Dermis blood vessel endothelial cell (primary cell): ENCODE results near the gene C16orf90. TPM values are rescaled to one million over a fixed set of nuclear protein-coding genes. Genes with fewer than 3 reads are reported as not detected.
"Not testable (repeated sequence)": the region's sequence is repeated elsewhere in the genome, so short reads cannot be mapped to it uniquely, and the experiment has no call there.

Experiments
- DNase-seq: peaks from one replicate; pipeline ENCODE4 v3.0.0; 2010
- total RNA-seq: library from RNA; depleted of rRNA; stranded (reverse); fragments of >200 nt; gene quantifications from 2 replicates; pipeline ENCODE4 v1.2.3, GENCODE V29; 2014

Gene C16orf90
- total RNA-seq, 1 donor from 2014 or later, result not detected

DNA sequence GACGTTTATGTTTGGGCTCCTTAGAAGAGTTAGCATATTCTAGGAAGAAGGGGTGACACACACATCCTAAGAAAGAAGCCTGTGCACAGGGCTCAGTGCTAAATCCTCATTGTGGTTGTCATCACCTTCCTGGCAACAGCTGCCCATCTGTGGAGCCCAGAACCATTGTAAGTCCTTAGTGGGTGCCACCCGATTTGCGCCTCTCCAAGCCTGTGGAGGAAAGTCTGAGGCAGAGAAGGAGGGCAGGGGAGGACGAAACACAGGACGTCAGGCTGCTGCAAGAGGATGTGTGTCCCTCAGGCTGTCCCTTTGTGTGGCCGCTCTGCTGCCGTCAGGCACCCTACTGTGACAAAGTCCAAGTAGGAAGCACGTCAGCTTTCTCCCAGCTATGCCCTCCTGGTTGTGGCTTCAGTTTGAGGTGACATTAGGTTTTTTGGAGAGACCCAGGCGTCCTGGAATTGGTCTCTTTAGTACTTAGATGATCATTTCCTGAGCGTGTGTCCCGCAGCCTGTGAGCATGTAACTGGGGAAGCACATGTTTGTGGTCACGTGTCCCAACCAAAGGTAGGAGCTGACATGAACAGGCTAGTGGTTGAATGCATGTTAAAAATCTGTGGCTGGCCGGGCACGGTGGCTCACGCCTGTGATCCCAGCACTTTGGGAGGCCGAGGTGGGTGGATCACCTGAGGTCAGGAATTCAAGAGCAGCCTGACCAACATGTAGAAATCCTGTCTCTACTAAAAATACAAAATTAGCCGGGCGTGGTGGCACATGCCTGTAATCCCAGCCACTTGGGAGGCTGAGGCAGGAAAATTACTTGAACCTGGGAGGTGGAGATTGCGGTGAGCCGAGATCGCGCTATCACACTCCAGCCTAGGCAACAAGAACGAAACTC lies 16.2 kb upstream of the C16orf90 start:
- DNase-seq, result no peak

DNA sequence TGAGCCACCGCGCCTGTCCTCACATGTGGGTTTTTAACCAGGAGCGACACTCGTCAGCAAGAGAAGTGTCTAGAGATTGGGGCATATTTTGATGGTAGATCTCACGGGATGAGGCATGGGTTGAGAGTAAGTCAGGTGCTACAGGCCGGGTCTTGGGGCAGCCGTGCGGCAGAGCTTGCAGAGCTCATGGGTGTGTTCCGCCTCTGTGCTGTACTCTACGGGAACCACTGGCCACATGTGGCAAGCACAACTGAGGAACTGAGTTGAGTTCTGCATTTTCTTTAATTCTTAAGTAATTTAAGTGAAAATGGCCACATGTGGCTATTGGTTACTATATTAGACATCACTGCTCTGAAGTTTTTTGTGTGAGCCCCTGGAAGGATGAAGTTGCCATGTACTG lies 15.1 kb upstream of the C16orf90 start:
- DNase-seq, result no peak

DNA sequence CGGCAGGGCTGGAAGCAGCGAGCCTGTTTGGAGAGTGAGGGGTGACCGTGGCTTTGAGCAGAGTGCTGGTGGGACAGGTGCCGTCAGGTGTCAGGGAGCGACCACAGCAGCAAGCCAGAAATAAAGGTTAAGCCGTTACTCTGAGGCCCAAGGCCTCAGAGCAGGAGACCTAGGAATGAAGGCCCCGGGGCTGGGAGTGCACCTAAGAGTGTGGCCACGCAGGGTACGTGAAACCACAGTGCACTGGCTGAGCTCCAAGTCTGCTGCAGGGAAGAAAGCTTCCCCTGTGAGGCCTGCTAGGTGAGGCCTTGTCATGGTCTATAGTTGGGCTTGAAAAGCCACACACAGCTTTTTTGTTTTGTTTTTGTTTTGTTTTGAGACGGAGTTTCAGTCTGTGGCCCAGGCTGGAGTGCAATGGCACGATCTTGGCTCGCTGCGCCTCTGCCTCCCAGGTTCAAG lies 14.2 kb upstream of the C16orf90 start:
- DNase-seq, result no peak

DNA sequence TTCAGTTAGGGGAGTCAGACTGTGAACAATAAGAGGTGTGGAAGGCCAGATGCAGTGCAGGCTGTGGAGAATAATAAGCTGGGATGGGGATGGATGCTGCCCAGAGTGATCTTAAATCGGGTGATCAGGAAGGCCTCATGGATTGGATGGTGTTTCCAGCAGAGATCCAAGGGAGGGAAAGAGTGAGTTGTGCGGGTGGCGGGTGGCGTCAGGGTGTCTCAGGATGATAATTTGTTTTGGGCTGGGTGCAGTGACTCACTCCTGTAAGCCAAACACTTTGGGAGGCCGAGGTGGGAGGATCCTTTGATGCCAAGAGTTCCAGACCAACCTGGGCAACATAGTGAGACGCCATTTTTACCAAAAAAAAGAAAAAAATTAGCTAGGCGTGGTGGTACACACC lies 13.4 kb upstream of the C16orf90 start:
- no peak for DNase-seq

DNA sequence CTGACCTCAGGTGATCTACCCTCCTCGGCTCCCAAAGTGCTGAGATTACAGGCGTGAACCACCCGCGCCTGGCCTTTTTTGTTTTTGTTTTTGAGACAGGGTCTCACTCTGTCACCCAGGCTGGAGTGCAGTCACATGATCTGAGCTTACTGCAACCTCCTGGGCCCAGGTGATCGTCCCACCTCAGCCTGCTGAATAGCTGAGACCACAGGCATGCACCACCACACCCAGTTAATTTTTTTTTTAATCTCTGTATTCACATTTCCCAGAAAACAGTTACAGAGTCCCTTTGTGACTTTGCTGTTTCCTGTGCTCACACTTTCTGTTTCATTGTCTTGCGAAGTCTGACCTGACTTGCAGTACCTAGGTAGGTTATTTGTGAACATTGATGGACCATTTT lies 8.2 kb upstream of the C16orf90 start:
- DNase-seq, result no peak

DNA sequence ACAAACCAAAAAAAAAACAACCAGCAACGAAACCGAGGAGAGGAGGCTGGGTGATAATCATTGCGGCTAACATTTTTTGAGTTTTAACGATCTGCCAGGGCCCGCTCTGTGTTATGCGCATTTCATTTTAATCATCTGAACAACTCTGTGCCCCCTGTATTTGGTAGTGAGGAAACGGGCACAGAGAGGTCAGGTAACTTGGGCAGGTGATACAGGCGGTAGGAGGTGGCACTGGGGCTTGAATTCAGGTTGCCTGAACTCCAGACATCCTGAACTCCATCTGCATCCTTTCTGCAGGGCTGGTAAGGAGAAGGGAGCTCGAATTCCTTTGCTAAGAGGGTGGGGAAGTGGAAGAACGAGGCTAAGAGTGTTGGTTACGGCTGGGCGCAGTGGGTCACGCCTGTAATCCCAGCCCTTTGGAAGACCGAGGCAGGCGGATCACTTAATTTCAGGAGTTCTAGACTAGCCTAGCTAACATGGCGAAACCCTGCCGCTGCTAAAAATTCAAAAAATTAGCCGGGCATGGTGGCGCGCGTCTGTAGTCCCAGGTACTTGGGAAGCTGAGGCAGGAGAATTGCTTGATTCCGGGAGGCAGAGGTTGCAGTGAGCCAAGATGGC lies 6.6 kb upstream of the C16orf90 start:
- DNase-seq, result no peak

DNA sequence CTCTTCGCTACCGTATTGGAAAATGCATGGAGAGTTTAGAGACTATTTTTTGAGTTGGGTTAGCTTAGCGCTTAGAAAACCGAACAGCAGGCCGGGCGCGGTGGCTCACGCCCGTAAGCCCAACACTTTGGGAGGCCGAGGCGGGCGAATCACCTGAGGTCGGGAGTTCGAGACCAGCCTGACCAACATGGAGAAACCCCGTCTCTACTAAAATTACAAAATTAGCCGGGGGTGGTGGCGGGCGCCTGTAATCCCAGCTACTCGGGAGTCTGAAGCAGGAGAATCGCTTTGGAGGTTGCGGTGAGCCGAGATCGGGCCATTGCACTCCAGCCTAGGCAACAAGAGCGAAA lies 6.1 kb upstream of the C16orf90 start:
- DNase-seq, result not testable (repeated sequence)

DNA sequence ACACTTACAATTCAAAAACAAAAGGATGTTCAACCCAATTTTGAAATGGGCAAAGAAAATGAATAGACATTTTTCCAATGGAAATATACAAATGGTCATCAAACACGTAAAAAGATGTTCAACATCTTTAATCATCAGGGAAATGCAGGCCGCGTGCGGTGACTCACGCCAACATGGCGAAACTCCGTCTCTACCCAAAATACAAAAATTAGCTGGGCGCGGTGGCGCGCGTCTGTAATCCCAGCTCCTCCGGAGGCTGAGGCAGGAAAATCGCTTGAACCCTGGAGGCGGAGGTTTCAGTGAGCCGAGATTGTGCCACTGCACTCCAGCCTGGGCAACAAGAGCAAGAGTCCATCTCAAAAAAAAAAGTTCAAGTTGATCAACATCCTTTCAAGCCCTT lies 3.7 kb upstream of the C16orf90 start:
- DNase-seq, result no peak

DNA sequence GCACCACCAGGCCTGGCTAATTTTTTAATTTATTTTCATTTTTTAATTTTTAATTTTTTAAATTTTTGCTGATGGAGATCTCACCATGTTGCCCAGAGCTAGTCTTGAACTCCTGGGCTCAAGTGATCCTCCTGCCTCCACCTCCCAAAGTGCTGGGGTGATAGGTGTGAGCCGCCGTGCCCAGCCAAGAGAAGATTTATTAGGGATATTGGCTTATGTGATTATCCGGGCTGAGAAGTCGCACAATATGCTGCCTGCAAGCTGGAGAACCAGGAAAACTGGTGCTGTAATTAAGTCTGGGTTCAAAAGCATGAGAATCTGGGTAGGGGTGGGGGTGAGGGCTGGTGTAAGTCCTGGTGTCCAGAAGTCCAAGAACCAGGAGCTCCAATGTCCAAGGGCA lies 2.5 kb upstream of the C16orf90 start:
- DNase-seq, result no peak

DNA sequence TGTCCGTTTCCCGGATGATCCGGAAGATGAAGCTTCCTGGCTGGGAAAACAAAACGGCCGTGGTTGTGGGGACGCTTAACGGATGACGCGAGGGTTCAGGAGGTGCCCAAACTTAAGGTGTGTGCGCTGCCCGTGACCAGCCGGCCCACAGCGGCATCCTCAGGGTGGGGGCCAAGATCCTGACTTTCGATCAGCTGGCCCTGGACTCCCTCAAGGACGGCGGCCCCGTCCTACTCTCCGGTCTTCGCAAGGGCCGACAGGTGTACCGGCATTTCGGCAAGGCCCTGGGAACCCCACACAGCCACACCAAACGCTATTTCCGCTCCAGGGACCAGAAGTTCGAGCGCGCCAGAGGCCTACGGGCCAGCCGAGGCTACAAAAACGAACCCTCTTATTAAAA lies 1.1 kb upstream of the C16orf90 start:
- DNase-seq, result no peak

DNA sequence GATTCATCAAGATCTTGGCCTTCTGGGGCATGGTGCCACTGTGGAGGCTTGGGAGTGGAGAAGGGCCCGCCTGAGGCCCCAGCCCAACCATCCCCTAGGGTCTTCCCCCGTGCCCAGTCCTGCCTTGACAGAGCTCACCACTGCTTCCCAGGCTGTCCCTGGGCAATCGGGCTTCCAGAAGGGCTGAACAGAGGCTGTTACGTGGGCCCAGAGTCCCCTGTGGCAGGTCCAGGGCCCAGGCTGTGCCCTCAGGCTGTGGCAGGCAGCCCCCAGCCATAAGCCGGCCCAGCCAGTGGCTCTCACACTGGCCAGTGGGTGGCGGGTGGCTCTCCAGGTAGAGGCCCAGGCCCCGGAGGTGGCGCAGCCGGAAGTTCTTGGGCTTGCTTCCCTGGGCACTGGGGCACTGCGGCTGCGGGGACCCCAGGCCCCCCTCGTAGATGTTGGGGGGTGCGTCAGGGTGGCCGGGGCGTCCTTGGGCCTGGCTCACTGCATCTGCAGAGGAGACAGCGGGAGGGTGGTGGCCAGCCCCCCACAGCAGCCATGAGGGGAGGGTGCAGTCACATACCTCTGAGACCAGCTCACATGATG lies 809 bp downstream of the C16orf90 start:
- no peak for DNase-seq

DNA sequence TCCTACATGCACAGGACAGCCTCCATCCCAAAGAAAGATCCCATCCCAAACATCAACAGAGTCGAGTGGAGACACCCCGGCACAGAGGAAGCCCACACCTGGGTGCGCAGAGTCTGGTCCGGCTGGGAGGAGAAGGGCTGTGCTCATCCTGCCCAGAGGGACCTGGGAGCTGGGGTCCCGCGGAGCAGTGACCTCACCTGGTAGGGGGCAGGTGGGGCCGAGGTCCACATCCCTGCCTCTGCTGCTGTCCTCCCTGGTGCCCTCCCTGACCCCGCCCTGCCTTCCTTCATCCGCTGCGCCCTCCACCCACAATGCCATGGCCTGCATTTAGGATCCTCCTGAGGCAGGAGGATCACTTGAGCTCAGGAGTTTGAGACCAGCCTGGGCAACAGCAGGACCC lies 2.9 kb downstream of the C16orf90 start:
- no peak for DNase-seq

DNA sequence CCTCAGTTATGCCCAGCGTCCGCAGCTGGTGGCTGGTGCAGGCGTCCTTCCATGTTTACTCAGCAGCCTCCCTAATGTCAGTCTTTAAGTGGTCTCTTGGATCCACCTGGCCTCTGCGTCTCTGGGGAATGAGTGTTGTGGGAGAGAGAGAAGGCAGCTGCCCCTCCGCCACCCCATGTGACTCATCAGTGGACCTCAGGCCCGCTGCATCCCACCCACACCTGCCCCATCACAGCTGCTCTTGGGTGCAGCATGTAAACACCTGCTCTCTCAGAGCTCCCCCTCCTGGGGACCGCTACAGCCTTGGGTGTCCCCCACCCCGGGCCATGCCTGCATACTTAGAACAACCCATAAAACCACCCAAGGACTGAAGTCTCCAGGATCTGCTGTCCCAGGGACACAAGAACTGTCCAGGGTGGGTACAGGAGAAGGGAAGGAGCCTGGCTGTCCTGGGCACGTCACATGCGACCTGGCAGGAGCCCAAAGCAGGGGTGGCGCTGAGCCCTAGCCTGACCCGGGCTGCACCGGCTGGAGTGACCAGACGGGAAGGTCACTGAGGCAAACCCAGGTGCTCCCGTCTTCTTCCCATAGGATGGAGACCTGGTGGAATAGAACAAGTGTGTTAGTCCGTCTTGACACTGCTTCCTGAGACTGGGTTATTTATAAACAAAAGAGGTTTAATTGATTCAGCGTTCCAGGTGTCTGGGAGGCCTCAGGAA lies 4.2 kb downstream of the C16orf90 start:
- peak; percentile 45 for DNase-seq

DNA sequence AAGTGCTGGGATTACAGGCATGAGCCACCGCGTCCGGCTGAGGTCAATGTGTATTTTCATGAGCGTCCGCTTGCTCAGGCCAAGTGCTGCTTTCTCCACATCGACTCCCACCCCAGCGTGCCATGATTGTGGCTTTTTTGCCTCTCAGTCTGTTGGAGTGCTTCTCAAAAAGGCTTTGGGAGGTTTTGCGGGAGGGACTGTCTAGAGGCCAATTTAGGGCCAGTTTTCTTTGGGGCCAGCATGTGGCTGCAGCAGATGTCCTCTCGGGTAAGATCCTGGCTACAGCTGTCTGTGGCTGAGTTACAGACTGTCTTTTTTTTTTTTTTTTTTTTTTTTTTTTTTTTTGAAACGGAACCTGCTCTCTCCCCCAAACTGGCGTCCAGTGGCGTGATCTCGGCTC lies 6.5 kb downstream of the C16orf90 start:
- no peak for DNase-seq

DNA sequence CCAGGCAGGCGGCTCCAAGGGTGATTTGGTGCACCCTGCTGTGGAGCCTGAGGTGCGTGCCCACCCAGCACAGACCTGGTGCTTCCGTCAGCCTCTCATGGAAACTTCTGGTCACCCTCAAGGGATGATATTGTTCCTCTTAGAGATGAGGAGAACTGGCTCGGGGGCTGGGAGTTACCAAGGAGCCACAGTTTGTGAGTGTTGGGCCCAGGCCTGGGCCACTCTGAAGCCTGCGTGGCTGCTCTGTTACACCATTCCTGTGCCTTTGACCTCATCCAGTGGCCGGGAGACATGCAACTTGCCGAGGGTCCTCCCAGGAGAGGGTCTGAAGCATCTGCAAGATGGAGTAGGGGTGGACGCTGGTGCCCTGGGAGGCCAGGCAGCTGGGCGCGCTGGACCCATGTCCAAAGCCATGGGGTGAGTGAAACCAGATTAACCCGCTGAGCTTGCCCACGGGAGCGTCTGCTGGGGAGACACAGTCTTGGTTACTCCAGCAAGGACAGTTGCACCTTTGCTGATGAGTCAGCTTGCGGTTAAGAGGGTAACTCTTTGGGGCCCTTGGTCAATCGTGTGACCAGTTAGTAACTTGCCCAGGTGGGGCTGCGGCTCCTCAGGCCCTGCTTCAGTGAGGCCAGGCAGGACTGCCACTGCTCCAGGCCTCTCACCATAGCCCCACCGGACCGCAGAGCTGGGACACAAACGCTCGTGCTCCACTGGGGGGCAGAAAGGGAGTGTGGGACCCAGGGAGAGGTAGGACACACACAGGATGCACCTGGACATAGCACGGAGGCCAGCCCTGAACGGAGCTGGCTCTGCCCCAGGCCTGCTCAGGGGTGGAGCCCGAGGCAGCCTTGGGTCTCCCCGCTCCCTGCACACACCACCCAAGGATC lies 7.5 kb downstream of the C16orf90 start:
- peak; percentile 56 for DNase-seq

DNA sequence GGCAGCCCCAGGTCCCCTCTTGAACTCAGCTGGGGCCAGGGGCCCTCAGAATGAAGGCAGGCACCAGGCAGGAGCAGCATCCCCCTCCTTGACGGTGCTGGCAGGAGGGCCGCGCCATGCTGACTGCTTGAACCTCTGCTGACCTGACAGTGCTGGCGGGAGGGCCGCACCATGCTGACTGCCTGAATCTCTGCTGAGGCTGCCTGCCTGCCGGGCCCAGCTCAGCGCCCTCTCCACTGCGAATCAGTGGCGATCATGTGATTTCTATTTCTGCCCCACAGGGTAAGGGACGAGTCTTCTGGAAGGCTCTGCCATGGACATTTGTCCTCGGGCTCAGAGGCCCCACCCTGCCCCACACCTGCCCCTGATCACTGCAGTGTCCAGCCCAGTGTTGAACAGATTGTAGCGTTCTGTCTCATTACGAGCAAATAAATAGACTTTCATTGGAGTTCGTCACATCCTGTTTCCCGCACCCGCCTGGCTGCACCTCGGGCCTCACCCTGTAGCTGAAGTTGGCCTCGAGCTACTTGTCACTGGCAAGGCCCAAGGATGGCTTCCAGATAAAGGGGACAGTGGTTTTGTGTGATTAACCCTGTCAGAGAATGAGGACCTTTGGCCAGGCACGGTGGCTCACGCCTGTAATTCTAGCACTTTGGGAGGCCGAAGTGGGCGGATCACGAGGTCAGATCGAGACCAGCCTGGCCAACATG lies 8.6 kb downstream of the C16orf90 start:
- no peak for DNase-seq

DNA sequence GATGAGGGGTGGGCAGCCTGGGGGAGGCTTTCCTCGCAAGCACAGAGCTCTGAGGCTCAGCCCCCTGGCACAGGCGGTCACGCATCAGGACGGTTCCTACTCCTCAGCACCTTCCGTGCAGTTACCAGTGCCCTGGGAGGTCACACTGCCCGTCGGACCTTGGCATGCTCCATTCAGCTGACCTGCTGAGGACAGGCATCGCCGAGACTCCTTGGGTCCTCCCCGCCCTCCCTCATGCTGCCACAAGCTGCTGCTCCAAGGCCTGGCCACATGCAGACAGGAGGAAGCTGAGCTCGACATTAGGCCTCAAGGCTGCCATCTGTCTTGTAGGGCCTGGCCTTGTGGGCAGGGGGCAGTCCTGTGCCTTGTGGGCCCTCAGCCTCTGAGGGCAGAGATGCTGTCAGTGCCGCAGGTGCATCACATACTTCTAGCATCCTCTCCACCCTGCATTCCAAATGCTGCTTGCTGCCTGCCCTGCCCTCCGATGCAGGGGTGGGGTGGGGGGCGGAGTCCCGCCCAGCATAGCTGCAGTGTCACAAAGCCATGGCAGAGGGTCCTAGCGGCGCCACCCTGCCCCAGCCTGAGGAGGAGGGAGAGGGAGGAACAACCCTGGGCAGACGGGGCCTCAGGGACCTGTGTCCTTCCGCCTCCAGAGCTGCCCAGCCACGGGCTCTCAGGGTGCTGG lies 9.3 kb downstream of the C16orf90 start:
- no peak for DNase-seq

DNA sequence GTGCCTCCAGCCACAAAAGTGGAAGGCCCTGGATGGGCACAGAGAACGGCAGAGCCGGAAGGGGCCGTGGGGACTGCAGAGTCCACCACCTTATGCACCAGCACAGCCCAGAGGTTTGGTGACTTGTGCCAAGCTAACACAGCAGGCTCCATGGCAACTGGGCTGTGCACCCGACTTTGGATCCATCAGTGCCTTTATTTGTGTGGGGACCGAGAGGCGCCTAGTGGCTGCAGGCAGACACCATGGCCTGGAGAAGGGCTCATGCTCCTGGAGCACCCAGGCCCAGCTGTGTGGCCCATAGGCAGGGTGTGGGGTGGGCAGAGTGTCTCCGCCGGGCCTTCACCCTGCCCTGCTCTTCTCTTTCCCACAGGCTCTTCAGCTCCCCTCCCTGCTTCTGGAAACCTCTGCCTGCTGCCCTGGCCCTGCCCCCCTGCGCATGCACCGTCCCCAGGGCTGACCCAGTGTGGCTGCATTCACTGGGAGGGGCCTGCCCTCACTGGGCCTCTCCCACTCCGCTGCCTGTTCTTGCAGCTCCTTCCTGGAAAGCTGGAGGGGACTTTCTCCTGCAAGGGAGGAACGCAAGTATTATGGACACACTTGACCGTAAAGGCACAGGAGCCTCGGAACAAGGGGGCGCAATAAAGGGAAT lies 10.1 kb downstream of the C16orf90 start:
- DNase-seq, result no peak

DNA sequence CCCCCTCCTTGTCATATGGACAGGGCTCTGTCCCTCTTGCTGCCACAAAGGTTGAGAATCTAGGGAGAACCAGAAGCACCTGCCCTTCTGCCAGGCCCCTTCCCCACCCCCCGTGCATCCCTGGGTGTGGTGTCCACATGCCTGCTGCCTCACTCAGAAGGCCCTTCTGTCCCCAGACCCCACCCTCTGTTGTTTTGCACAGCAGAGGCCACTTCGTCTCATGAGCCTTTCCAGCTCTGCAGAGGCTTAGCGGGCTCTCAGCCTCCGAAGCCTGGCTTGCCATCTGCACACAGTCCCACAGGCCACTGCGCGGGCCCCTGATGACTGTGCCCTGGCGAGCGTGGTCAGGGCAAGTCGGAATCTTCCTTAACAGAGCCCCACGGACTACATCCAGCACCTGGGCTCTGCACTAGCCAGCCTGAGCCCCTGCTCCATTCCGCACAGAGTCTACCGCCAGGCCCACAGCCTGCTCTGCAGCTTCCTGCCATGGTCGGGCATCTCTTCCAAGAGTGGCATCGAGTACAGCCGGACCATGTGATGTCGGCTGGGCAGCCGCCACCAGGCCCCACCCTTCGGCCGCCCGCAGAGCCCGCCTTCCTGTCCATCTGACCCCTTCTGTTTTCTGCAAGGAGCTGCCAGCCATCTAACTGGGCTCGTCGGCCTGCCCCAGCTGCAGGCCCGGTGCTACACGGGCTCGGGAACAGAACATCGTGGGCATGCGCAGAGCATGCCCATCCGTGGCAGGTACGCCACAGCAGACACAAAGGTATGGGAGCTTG lies 10.8 kb downstream of the C16orf90 start:
- DNase-seq, result no peak
